ENCODE measurements around the gene ETV3. TPM values are rescaled to one million over a fixed set of nuclear protein-coding genes. Genes with fewer than 3 reads are reported as not detected.

The ETV3 gene
- total RNA-seq, 4 donors from 2014 or later = 17.7 to 27.3 (median 20.5) TPM

DNA sequence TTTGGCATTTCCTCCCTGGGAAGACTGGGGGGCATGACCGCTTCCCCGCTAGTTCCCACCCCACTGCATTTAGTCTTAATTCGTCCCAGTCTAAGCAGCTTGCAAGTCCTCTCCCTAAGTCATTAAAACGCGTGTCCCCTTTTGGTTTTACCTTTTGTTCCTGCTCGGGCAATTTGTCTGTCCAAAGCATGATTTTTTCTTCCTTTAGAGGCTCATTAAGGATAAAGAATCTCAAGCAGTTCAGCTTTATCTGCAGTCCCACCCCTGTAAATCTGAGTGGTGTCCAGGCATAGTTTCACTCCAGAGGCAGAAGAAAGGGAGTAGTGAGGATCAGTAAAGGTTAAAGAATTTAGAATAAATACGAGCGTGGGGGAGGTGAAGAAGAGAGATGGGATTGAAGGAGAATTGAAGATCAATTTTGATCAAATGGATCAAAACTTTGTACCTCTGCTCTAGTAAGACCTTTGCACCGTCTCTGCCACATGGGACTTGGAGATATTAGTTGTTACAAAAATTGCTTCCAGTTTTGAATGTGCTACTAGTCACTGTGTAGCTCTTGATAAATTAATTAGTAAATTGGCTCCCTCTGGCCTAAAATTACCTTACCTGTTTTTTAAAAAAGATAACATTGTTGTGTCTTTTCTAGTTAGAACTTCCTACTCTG is 989 bp upstream of the ETV3 start:
- ATAC-seq = no peak
- 19 to 24% methylated on average over 7 to 9 of the region's 9 CpGs for WGBS, 2 donors (ENCODE audit: low coverage in 1 of 2)
- TF ChIP-seq EP300 (IDR thresholded peaks at IDR 0.05) (no peak), POLR2AphosphoS5 (IDR thresholded peaks at IDR 0.05) (no peak), POLR2A (IDR thresholded peaks at IDR 0.05) (no peak)
- TF ChIP-seq, protein P1, sequence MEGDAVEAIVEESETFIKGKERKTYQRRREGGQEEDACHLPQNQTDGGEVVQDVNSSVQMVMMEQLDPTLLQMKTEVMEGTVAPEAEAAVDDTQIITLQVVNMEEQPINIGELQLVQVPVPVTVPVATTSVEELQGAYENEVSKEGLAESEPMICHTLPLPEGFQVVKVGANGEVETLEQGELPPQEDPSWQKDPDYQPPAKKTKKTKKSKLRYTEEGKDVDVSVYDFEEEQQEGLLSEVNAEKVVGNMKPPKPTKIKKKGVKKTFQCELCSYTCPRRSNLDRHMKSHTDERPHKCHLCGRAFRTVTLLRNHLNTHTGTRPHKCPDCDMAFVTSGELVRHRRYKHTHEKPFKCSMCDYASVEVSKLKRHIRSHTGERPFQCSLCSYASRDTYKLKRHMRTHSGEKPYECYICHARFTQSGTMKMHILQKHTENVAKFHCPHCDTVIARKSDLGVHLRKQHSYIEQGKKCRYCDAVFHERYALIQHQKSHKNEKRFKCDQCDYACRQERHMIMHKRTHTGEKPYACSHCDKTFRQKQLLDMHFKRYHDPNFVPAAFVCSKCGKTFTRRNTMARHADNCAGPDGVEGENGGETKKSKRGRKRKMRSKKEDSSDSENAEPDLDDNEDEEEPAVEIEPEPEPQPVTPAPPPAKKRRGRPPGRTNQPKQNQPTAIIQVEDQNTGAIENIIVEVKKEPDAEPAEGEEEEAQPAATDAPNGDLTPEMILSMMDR (IDR thresholded peaks at IDR 0.05) = no peak
- Histone ChIP-seq H3K36me3 (peaks cover 0 to 19% of the 10 kb centered on the region in 2 donors), H3K9me3 (no peaks in the 10 kb centered on the region), H3K4me3 (peak overlapping the region; percentile 63 to 96), H3K27ac (peak overlapping the region; percentile 91 to 98 (median 97)), H3K4me1 (peaks cover 3 to 34% (median 11%) of the 10 kb centered on the region in 3 donors), H3K27me3 (no peaks in the 10 kb centered on the region)

DNA sequence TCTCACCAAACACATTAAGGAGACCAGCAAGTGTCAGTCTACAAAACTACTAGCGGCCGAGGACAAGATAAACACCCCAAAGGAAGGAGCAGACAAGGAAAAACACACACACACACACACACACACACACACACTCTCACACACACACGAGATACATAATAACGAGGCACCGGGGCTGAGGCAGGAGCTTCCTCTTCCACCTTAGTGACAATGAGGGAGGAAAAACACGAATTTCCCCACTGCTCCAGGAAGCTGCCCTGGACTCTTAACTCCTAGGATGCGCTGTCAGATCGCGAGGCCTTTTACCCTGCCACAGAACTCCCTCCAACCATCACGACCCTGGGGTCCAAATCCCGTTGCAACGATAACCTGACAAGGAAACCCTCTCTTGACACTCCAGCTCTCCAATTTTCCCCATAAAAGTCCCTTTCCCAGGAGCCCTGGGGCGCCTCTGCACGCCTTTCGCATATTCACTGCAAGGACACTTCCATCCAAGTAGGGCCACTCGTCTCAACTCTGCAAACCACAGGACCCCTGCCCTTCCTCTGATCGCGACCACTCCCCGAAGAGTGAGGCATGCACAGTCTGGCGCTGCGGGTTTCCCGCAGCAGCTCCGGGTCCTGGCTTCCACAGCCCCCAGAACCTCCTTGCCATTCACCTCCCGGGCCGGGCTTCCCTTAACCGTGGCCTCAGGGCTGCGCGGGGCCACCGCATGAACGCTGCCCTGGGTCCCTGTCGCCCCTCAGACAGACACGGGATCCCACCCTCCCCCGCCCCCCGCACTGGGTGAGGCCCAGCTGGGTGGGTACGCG is 581 bp downstream of the ETV3 start:
- Histone ChIP-seq H3K36me3 (peaks cover 0 to 35% of the 10 kb centered on the region in 2 donors), H3K4me3 (peak overlapping the region; percentile 63 to 96), H3K4me1 (peaks cover 3 to 34% (median 11%) of the 10 kb centered on the region in 3 donors), H3K27me3 (no peaks in the 10 kb centered on the region), H3K27ac (peak overlapping the region; percentile 91 to 98 (median 97)), H3K9me3 (no peaks in the 10 kb centered on the region)
- no peak for TF ChIP-seq POLR2AphosphoS5 (IDR thresholded peaks at IDR 0.05)
- no peak for TF ChIP-seq EP300 (IDR thresholded peaks at IDR 0.05)
- TF ChIP-seq, protein P1 (IDR thresholded peaks at IDR 0.05) = no peak
- TF ChIP-seq POLR2A (IDR thresholded peaks at IDR 0.05) = no peak
- ATAC-seq = no peak
- WGBS, 2 donors (ENCODE audit: low coverage in 1 of 2) = 0 to 1% methylated on average over 9 to 16 of the region's 36 CpGs

DNA sequence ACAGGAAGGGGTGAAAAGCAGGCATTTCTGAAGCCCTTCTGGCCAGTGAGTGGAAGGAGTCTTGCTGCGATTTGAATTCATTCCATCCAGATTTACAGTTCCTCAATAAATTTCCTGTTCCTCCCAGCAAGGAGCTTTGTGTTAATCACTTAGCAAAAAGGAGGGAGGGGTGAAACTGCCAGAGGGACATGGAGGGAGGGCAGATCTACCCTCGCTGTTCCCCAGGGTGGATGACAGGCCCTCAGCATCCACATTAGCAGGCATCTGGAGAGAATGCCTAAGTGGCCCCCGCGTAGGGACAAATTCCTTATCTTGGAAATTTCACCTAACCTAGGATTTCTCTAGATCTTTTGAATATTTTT is 1.2 kb downstream of the ETV3 start:
- Histone ChIP-seq H3K27ac (peak overlapping the region in 2 of 4 donors; percentile 97 to 98), H3K9me3 (no peaks in the 10 kb centered on the region), H3K4me3 (peak overlapping the region; percentile 63 to 96), H3K36me3 (peaks cover 2 to 40% of the 10 kb centered on the region in 2 donors), H3K4me1 (peaks cover 3 to 34% (median 11%) of the 10 kb centered on the region in 3 donors), H3K27me3 (no peaks in the 10 kb centered on the region)
- no peak for ATAC-seq
- no peak for TF ChIP-seq EP300 (IDR thresholded peaks at IDR 0.05)
- no peak for TF ChIP-seq POLR2A (IDR thresholded peaks at IDR 0.05)
- 10 to 19% methylated on average over 4 of the region's 4 CpGs for WGBS, 2 donors (ENCODE audit: low coverage in 1 of 2)

DNA sequence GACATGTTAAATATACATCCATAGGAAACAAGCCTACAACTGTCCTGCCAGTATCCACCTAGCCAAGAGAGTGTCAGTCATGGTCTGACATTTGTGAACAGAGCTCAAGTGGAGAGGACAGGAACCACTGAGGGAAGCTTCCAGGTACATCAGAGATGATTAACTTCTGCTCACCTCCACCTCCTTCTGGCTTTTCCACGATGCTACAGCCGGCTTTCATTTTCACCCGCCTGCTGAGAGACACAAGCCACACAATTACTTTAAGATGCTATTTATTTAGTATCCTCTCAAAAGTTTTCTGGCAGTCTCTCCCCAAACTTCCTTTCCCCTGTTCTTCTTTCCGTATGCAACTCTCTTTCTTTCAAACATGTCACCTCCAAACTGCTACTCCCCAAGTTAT is 2.1 kb downstream of the ETV3 start:
- Histone ChIP-seq H3K27ac (no peak overlapping the region), H3K27me3 (no peaks in the 10 kb centered on the region), H3K4me3 (no peak overlapping the region), H3K36me3 (peaks cover 7 to 49% of the 10 kb centered on the region in 2 donors), H3K4me1 (peaks cover 3 to 34% (median 11%) of the 10 kb centered on the region in 3 donors), H3K9me3 (no peaks in the 10 kb centered on the region)
- 39 to 50% methylated on average over 4 of the region's 4 CpGs for WGBS, 2 donors (ENCODE audit: low coverage in 1 of 2)
- TF ChIP-seq POLR2AphosphoS5 (IDR thresholded peaks at IDR 0.05) (no peak), EP300 (IDR thresholded peaks at IDR 0.05) (no peak), POLR2A (IDR thresholded peaks at IDR 0.05) (no peak)
- TF ChIP-seq, protein P1 (IDR thresholded peaks at IDR 0.05) = no peak
- ATAC-seq = no peak

DNA sequence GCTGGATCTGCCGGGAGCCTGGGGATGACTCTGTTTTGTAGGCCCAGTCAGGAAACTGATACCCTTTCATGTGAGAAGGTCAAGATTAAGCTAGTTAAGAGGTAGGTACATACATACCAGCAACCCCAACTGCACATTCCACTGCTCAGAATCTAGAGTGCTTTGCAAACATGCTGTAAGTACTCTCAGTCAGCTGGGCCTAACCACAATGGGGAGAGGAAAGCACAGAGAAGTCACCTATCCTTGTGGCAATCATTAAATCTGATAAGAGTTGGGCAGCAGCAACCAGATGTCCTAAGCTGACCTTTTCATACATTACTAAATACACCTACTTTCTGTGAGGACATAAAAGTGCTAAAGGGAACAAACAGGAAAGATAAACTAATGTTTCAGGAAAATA is 2.5 kb downstream of the ETV3 start:
- Histone ChIP-seq H3K27ac (no peak overlapping the region), H3K4me1 (peaks cover 3 to 34% (median 11%) of the 10 kb centered on the region in 3 donors), H3K27me3 (no peaks in the 10 kb centered on the region), H3K4me3 (no peak overlapping the region), H3K36me3 (peaks cover 9 to 54% of the 10 kb centered on the region in 2 donors), H3K9me3 (no peaks in the 10 kb centered on the region)
- no peak for ATAC-seq
- WGBS, 2 donors (ENCODE audit: low coverage in 1 of 2) = no CpG with 5 or more reads among the region's 1 CpG
- TF ChIP-seq POLR2AphosphoS5 (IDR thresholded peaks at IDR 0.05) (no peak), POLR2A (IDR thresholded peaks at IDR 0.05) (no peak), EP300 (IDR thresholded peaks at IDR 0.05) (no peak)
- TF ChIP-seq, protein P1 (IDR thresholded peaks at IDR 0.05) = no peak

Measured in gastroesophageal sphincter (tissue), 4 donors.